ENCODE results near the gene BBS9. TPM values are rescaled to one million over a fixed set of nuclear protein-coding genes. Genes with fewer than 3 reads are reported as not detected.

The BBS9 gene
- total RNA-seq, 1 experiment from 2014 or later = 26.4 TPM

DNA sequence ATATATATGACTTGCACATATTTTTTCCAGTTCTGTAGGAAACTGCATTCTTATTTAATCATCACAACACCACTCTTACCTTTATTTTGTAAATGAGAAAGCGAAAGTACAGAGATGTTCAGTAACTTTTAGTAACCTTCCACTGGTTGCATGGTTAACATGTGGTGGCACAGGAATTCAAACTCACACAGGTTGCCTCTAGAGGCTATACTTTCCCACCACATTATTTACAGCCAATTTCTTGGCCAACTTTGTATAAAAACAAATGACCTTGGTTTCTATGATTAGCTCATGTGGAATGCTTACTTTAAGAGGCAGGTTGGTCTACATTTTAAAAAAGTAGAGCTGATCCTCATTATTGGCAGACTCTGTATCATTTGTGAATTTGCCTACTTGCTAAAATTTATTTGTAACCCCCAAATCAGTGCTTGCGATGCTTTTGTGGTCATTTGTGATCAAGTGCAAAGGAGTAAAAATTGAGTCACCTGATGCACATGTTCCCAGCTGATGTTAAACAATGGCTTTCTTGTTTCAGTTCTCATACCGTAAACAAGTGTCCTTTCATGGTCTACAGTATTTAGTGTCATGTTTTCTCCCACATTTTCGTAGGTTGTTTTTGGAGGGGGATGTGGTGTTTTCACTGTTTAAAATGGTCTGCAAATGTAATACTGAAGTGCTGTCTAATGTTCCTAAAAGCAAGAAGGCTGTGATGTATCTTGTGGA, 14.8 kb downstream of the BBS9 start:
- Histone ChIP-seq H2AK5ac (ENCODE audit: insufficient read length, low read length) (no peak overlapping the region), H2BK12ac (ENCODE audit: insufficient read length, low read depth, low read length) (no peak overlapping the region), H3K4me1 (ENCODE audit: insufficient read depth, low read length) (no peaks in the 10 kb centered on the region; the same call in 1 of the 2 replicates), H3K23ac (ENCODE audit: insufficient read length, low read depth, low read length) (no peak overlapping the region), H3K4me2 (ENCODE audit: insufficient read depth, insufficient read length, low read length) (no peak overlapping the region), H4K5ac (ENCODE audit: insufficient read length, low read depth, low read length) (no peak overlapping the region), H3K56ac (ENCODE audit: insufficient read length, low read depth, low read length) (no peak overlapping the region), H2BK120ac (ENCODE audit: low read depth, low read length, poor library complexity, severe bottlenecking) (no peak overlapping the region), H3K27me3 (ENCODE audit: insufficient read depth, low read length) (no peaks in the 10 kb centered on the region), H3T11ph (ENCODE audit: low read length) (no peak overlapping the region), H3K4ac (ENCODE audit: low read depth, low read length) (no peak overlapping the region), H2BK20ac (ENCODE audit: low read depth, low read length, poor library complexity, severe bottlenecking) (no peak overlapping the region), H3K27ac (ENCODE audit: insufficient read length, low read depth, low read length) (no peak overlapping the region), H3K79me1 (ENCODE audit: insufficient read depth, low read depth, low read length, poor library complexity, severe bottlenecking) (no peaks in the 10 kb centered on the region), H4K8ac (replicated peaks; ENCODE audit: insufficient read length, low read depth, low read length) (no peak overlapping the region), H4K20me1 (ENCODE audit: control insufficient read depth, insufficient read depth, insufficient read length) (no peaks in the 10 kb centered on the region), H3K9me3 (ENCODE audit: control insufficient read depth, low read depth, low read length) (no peaks in the 10 kb centered on the region), H3K79me2 (ENCODE audit: insufficient read depth, low read length) (no peaks in the 10 kb centered on the region), H2BK5ac (ENCODE audit: insufficient read length, low read length) (no peak overlapping the region), H2BK15ac (ENCODE audit: low read depth, low read length) (no peak overlapping the region), H4K91ac (ENCODE audit: insufficient read length, low read depth, low read length) (no peak overlapping the region), H2AFZ (ENCODE audit: low read length) (no peak overlapping the region), H3K23me2 (ENCODE audit: insufficient read length, low read depth, low read length, poor library complexity, severe bottlenecking) (no peaks in the 10 kb centered on the region), H3K18ac (ENCODE audit: insufficient read length, low read depth, low read length) (no peak overlapping the region), H3K14ac (ENCODE audit: insufficient read depth, low read length) (no peak overlapping the region), H3K9ac (ENCODE audit: extremely low read depth, insufficient read length, low read length) (no peak overlapping the region)
- no peaks in the 10 kb centered on the region; the same call in 1 of the 2 replicates for H3K27me3 Mint-ChIP-seq (ENCODE audit: low read depth)
- no CpG with 5 or more reads among the region's 4 CpGs for WGBS (ENCODE audit: extremely low coverage, insufficient read length, low lambda C conversion rate)
- H3K36me3 Mint-ChIP-seq (ENCODE audit: insufficient read depth in 1 of 3, low read depth in 3 of 3) = peaks cover 2 to 12% (median 4%) of the 10 kb centered on the region in 3 experiments; a peak in 5 of 7 replicates
- peaks cover 14 to 16% of the 10 kb centered on the region in 2 experiments for H3K4me1 Mint-ChIP-seq
- no peak for DNase-seq
- TF ChIP-seq, protein P1, sequence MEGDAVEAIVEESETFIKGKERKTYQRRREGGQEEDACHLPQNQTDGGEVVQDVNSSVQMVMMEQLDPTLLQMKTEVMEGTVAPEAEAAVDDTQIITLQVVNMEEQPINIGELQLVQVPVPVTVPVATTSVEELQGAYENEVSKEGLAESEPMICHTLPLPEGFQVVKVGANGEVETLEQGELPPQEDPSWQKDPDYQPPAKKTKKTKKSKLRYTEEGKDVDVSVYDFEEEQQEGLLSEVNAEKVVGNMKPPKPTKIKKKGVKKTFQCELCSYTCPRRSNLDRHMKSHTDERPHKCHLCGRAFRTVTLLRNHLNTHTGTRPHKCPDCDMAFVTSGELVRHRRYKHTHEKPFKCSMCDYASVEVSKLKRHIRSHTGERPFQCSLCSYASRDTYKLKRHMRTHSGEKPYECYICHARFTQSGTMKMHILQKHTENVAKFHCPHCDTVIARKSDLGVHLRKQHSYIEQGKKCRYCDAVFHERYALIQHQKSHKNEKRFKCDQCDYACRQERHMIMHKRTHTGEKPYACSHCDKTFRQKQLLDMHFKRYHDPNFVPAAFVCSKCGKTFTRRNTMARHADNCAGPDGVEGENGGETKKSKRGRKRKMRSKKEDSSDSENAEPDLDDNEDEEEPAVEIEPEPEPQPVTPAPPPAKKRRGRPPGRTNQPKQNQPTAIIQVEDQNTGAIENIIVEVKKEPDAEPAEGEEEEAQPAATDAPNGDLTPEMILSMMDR (conservative IDR thresholded peaks at IDR 0.05) = no peak
- no peak overlapping the region for H3K27ac Mint-ChIP-seq
- H3K4me3 Mint-ChIP-seq = no peak overlapping the region
- peaks cover 8 to 14% of the 10 kb centered on the region in 2 experiments; a peak in 4 of 5 replicates for H3K9me3 Mint-ChIP-seq
